Measurements from ENCODE around the gene ENOX1. TPM values are rescaled to one million over a fixed set of nuclear protein-coding genes. Genes with fewer than 3 reads are reported as not detected.

The ENOX1 gene
- total RNA-seq, 1 donor from 2014 or later, result 0.71 TPM

DNA sequence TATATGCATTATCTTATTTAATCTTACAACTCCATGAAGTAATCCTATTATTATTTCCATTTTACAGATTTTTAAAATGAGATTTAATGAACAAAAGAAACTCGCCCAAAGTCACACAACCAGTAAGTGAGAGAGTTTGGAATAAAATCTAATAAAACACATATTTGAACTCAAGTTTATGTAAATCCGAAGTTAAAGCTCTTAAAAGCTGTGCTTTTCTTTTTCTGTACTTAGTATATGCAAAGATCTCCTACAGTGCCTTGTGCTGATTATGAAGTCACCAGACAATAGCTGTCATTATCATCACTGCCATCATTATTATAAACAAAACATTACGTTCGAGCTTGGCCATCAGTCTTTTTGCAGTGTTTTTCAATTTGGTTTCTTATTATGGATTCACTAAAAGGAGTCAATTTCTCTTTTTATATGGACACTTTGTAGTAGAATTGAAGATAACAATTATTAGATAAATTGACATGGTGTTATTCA lies 29.7 kb upstream of the ENOX1 start:
- Histone ChIP-seq H3K27me3 (ENCODE audit: control insufficient read depth, insufficient read depth, low read length) (no peaks in the 10 kb centered on the region), H3K4me3 (ENCODE audit: low read depth, low read length) (no peak overlapping the region), H3K36me3 (ENCODE audit: control insufficient read depth, insufficient read depth, low read length) (no peaks in the 10 kb centered on the region)
- DNase-seq (ENCODE audit: low read depth), result no peak
- TF ChIP-seq, protein P1, sequence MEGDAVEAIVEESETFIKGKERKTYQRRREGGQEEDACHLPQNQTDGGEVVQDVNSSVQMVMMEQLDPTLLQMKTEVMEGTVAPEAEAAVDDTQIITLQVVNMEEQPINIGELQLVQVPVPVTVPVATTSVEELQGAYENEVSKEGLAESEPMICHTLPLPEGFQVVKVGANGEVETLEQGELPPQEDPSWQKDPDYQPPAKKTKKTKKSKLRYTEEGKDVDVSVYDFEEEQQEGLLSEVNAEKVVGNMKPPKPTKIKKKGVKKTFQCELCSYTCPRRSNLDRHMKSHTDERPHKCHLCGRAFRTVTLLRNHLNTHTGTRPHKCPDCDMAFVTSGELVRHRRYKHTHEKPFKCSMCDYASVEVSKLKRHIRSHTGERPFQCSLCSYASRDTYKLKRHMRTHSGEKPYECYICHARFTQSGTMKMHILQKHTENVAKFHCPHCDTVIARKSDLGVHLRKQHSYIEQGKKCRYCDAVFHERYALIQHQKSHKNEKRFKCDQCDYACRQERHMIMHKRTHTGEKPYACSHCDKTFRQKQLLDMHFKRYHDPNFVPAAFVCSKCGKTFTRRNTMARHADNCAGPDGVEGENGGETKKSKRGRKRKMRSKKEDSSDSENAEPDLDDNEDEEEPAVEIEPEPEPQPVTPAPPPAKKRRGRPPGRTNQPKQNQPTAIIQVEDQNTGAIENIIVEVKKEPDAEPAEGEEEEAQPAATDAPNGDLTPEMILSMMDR (IDR thresholded peaks at IDR 0.05; ENCODE audit: insufficient read depth, low read length, poor library complexity, severe bottlenecking), result no peak

DNA sequence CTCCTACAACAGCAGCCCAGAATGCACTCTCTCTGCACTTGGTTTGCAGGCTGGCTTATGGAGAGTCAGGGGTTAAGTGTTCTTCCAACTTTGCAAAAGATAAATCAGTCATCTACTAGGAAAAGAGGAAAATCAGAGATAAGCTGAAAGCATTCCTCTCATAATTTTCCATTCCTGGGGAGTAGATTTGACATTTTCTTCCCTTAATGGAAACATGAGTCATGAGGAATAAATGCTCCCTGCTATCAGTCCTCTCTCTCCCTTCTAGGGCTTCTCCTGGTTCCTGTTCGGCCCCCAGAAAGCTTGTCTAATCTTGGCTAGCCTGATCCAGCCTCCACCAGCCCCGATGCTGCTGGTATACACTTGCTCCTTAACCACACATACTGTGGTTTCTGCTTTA lies 28.4 kb upstream of the ENOX1 start:
- no peaks in the 10 kb centered on the region for H3K36me3 ChIP-seq (ENCODE audit: control insufficient read depth, insufficient read depth, low read length)
- no peak overlapping the region for H3K4me3 ChIP-seq (ENCODE audit: low read depth, low read length)
- TF ChIP-seq, protein P1 (IDR thresholded peaks at IDR 0.05; ENCODE audit: insufficient read depth, low read length, poor library complexity, severe bottlenecking), result no peak
- no peak for DNase-seq (ENCODE audit: low read depth)
- no peaks in the 10 kb centered on the region for H3K27me3 ChIP-seq (ENCODE audit: control insufficient read depth, insufficient read depth, low read length)

GRCh38 chr13:43808676-43809075 lies 21.9 kb upstream of the ENOX1 start:
- no peaks in the 10 kb centered on the region for H3K27me3 ChIP-seq (ENCODE audit: control insufficient read depth, insufficient read depth, low read length)
- no peak for DNase-seq (ENCODE audit: low read depth)
- no peak overlapping the region for H3K4me3 ChIP-seq (ENCODE audit: low read depth, low read length)
- no peaks in the 10 kb centered on the region for H3K36me3 ChIP-seq (ENCODE audit: control insufficient read depth, insufficient read depth, low read length)
- TF ChIP-seq, protein P1 (IDR thresholded peaks at IDR 0.05; ENCODE audit: insufficient read depth, low read length, poor library complexity, severe bottlenecking), result no peak

GRCh38 chr13:43805681-43806128 lies 18.9 kb upstream of the ENOX1 start:
- H3K27me3 ChIP-seq (ENCODE audit: control insufficient read depth, insufficient read depth, low read length), result no peaks in the 10 kb centered on the region
- H3K36me3 ChIP-seq (ENCODE audit: control insufficient read depth, insufficient read depth, low read length), result no peaks in the 10 kb centered on the region
- H3K4me3 ChIP-seq (ENCODE audit: low read depth, low read length), result no peak overlapping the region
- TF ChIP-seq, protein P1 (IDR thresholded peaks at IDR 0.05; ENCODE audit: insufficient read depth, low read length, poor library complexity, severe bottlenecking), result no peak
- no peak for DNase-seq (ENCODE audit: low read depth)

- DNase-seq (ENCODE audit: low read depth), result peak; percentile 88
- Histone ChIP-seq H3K36me3 (ENCODE audit: control insufficient read depth, insufficient read depth, low read length) (no peaks in the 10 kb centered on the region), H3K4me3 (ENCODE audit: low read depth, low read length) (no peak overlapping the region), H3K27me3 (ENCODE audit: control insufficient read depth, insufficient read depth, low read length) (no peaks in the 10 kb centered on the region)
- TF ChIP-seq, protein P1 (IDR thresholded peaks at IDR 0.05; ENCODE audit: insufficient read depth, low read length, poor library complexity, severe bottlenecking), result no peak
These were observed 18.3 kb upstream of the ENOX1 start for GRCh38 chr13:43805071-43805468.

DNA sequence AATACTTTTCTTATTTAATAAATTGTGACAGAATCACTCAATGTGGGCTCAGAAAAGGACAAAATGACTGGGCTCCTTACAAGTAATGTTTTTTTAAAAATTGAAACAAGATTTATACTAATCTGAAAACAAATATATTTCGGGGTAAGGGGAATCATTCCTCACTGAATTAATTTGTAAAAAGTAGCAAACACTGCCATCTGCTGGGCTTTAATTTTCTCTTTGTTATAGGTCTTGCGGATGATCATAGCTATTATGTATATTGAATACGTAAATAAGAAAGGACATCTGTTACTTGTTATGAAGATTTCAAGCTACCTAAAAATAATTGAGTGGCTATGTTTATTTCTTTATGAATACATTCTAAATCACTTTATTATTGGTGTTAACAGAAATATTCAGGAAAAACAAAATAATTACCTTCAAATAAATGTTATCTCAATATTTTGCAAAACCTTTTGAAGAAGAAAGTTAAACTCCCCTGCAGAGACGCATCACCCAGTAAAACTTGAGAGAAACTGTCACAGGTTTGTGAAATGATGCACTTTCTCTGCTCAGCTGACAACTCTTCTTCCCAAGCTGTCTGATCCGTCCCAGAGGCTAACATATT lies 17.8 kb upstream of the ENOX1 start:
- TF ChIP-seq, protein P1 (IDR thresholded peaks at IDR 0.05; ENCODE audit: insufficient read depth, low read length, poor library complexity, severe bottlenecking), result no peak
- DNase-seq (ENCODE audit: low read depth), result no peak
- no peaks in the 10 kb centered on the region for H3K27me3 ChIP-seq (ENCODE audit: control insufficient read depth, insufficient read depth, low read length)
- H3K36me3 ChIP-seq (ENCODE audit: control insufficient read depth, insufficient read depth, low read length), result no peaks in the 10 kb centered on the region
- no peak overlapping the region for H3K4me3 ChIP-seq (ENCODE audit: low read depth, low read length)

Data from kidney epithelial cell (primary cell).